Prostate gland (tissue), 2 donors: ENCODE measurements around the gene CFDP1.

Experiments
- POLR2A ChIP-seq: fragments of 450-650 bp; IDR thresholded peaks from one replicate; pipeline ENCODE4 v1.6.1; 2016; ENCODE audit warnings: antibody characterized with exemption, mild to moderate bottlenecking
- POLR2AphosphoS5 ChIP-seq: sonication (generic); formaldehyde crosslinking; IDR thresholded peaks from one replicate; pipeline ENCODE4 v1.6.1; 2017; ENCODE audit warnings: antibody characterized with exemption
- TF ChIP-seq, protein P1 (sequence below), 4 experiments: fragments of 200-600 bp in 2 of 4; fragments of 450-650 bp in 2 of 4; sonication (generic) in 2 of 4; IDR thresholded peaks; 1 replicate in 3 of 4; 2 replicates in 1 of 4; pipeline ENCODE4 v1.5.1; 2016 to 2019; ENCODE audit warnings: antibody characterized with exemption in 4 of 4, mild to moderate bottlenecking in 2 of 4, moderate library complexity in 2 of 4

DNA sequence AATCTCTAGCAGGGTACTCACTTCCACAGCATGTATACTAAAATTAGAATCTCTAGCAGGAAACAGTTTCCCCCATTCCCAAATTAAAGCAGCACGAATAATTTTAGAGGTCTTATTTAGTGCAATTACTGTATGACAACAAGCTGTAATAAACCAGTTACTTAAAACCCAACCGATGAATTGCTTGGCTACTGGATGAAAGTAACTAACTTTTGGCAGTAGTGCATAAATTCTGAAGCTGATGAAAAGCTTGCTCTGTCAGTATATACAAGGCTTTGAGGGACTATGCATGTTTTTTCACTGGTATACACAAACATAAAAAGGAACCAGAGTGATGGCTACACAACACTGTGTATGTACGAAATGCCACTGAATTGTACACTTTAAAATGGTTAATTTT is 89.4 kb downstream of the CFDP1 start:
- TF ChIP-seq, protein P1, sequence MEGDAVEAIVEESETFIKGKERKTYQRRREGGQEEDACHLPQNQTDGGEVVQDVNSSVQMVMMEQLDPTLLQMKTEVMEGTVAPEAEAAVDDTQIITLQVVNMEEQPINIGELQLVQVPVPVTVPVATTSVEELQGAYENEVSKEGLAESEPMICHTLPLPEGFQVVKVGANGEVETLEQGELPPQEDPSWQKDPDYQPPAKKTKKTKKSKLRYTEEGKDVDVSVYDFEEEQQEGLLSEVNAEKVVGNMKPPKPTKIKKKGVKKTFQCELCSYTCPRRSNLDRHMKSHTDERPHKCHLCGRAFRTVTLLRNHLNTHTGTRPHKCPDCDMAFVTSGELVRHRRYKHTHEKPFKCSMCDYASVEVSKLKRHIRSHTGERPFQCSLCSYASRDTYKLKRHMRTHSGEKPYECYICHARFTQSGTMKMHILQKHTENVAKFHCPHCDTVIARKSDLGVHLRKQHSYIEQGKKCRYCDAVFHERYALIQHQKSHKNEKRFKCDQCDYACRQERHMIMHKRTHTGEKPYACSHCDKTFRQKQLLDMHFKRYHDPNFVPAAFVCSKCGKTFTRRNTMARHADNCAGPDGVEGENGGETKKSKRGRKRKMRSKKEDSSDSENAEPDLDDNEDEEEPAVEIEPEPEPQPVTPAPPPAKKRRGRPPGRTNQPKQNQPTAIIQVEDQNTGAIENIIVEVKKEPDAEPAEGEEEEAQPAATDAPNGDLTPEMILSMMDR (IDR thresholded peaks at IDR 0.05) = no peak
- TF ChIP-seq POLR2A (no peak), POLR2AphosphoS5 (no peak)
